Calu3 (cell line): ENCODE data around the gene CDHR5. TPM values are rescaled to one million over a fixed set of nuclear protein-coding genes. Genes with fewer than 3 reads are reported as not detected.
A peak's percentile ranks its signal among the peaks of the same experiment; 100 is the strongest.

Experiments
- BruUV-seq: library from RNA; stranded (reverse); fragments of 400-500 nt; replicated peaks from 2 replicates; lab custom pipeline; 2021; lab: Mats Ljungman, UMichigan
- CTCF ChIA-PET: fragments of 300-600 bp; sonication (Branson Sonifier 250); formaldehyde crosslinking; loops from one replicate; lab custom pipeline; 2022; ENCODE audit warnings: antibody characterized with exemption; lab: Charles Lee
- DNase-seq: peaks from one replicate; pipeline ENCODE4 v3.0.0; 2022
- H3K27ac Mint-ChIP-seq: one replicate; pipeline ENCODE4 v1.8.0; 2022; ENCODE audit warnings: mixed read lengths; ENCODE audit not compliant: unreplicated experiment
- H3K27me3 Mint-ChIP-seq: one replicate; pipeline ENCODE4 v1.8.0; 2022; ENCODE audit warnings: mixed read lengths; ENCODE audit not compliant: unreplicated experiment
- H3K36me3 Mint-ChIP-seq: one replicate; pipeline ENCODE4 v1.8.0; 2022; ENCODE audit warnings: mild to moderate bottlenecking, moderate library complexity, mixed read lengths; ENCODE audit not compliant: insufficient read depth, unreplicated experiment
- H3K4me1 Mint-ChIP-seq: one replicate; pipeline ENCODE4 v1.8.0; 2022; ENCODE audit warnings: mild to moderate bottlenecking, low read depth, mixed read lengths; ENCODE audit not compliant: unreplicated experiment
- H3K4me3 Mint-ChIP-seq: one replicate; pipeline ENCODE4 v1.8.0; 2022; ENCODE audit warnings: mild to moderate bottlenecking, low read depth, moderate library complexity, mixed read lengths; ENCODE audit not compliant: unreplicated experiment
- H3K9me3 Mint-ChIP-seq: one replicate; pipeline ENCODE4 v1.8.0; 2022; ENCODE audit warnings: low read depth, mixed read lengths; ENCODE audit not compliant: unreplicated experiment
- intact Hi-C: fragments of 100-400 bp; cut with micrococcal nuclease; formaldehyde crosslinking; loops from one replicate; pipeline ENCODE4 v1.10.0; 2022; ENCODE audit not compliant: unreplicated experiment
- total RNA-seq: library from RNA; stranded (reverse); gene quantifications from 2 replicates; pipeline ENCODE4 v1.2.3, GENCODE V29; 2022
- TF ChIP-seq, protein P1 (sequence below): fragments of 200-600 bp; IDR thresholded peaks from one replicate; pipeline ENCODE4 v1.8.0; 2022; ENCODE audit warnings: antibody characterized with exemption; ENCODE audit not compliant: unreplicated experiment

The CDHR5 gene
- total RNA-seq, 1 experiment from 2014 or later = 5.0 TPM

DNA sequence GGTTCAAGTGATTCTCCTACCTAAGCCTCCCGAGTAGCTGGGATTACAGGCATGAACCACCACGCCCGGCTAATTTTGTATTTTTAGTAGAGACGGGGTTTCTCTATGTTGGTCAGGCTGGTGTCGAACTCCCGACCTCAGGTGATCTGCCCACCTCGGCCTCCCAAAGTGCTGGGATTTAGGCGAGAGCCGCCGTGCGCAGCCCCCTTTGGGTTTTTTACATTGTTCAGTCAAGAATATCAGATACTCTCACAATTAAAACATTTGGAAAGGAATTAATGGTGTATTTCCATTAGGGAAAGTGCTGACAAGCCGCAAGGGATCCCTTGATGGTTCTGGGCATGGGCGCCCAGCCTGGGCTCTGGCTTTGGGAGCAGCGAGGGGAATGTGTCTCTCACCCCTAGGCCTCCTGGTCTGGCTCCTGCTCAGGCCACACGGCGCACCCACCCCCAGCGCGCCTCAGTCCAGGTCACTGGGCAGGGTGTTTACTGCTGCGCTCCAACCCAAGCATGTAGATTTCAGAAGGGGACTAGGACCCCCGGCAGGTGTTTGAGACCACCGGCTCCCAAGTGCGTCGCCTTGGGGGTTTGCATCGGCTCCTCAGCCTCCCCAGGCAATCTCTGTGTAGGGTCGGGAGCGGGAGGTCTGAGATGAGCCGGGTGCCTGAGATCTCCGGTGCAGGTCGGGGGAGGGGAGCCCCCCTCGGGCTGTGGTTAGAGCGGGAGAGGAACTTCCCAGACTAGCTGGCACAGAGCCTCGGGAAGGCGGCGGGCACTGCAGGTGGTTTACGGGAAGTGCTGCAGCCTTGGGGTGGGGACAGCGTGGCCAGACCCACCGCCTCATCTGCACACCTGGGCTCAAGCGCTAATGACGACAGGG lies 8.2 kb downstream of the CDHR5 start:
- CTCF ChIA-PET = no interaction called here
- intact Hi-C loops = no loop called here
- H3K36me3 Mint-ChIP-seq = peaks cover 79% of the 10 kb centered on the region

DNA sequence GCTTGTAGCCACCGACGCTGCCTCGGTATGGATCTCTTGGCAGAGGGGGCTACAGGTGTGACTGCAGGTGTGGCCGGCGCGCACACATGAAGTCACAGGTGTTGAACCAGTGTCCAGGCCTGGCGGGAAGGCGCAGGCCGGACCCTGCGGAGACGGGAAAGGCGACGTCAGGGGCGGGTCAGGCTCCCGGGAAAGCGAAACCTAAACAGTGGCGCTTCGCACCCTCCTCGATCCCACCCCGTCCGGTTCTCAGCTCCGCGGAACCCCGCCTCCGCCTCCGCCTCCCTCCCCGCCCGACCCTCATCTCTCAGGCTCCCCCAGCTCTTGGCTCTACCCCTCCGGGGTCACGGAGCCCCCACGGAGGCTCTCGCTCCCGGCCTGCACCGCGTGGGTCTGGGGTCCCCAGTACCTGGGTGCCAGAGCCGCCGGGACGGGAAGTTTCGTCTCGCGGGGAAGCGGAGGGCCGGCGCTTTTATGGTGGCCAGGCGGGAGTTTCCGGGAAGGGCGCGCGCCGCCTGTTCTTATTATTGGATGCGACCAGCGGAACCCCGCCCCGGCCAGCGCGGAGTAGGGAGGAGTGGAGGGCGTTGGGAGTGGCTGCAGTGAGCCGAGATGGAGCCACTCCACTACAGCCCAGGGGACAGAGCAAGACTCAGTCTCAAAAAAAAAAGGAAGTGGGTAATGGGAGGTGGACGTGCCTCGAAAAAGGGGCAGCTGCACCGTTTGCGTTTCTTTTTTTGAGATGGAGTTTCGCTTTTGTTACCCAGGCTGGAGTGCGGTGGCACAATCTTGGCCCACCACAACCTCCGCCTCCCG lies 9.0 kb downstream of the CDHR5 start, which contains the start of gene IRF7:
Gene IRF7, minus strand, starts transcription at position 447 of the 816 bp plus-strand sequence. CDS start 586 bp downstream, outside the sequence.
- Mint-ChIP-seq H3K4me3 (peak within 1 kb of the TSS; percentile 85), H3K27me3 (no peaks in the 10 kb centered on the region), H3K9me3 (no peaks in the 10 kb centered on the region), H3K4me1 (no peaks in the 10 kb centered on the region), H3K27ac (peak within 1 kb of the TSS; percentile 74), H3K36me3 (peaks cover 87% of the 10 kb centered on the region)
- TF ChIP-seq, protein P1, sequence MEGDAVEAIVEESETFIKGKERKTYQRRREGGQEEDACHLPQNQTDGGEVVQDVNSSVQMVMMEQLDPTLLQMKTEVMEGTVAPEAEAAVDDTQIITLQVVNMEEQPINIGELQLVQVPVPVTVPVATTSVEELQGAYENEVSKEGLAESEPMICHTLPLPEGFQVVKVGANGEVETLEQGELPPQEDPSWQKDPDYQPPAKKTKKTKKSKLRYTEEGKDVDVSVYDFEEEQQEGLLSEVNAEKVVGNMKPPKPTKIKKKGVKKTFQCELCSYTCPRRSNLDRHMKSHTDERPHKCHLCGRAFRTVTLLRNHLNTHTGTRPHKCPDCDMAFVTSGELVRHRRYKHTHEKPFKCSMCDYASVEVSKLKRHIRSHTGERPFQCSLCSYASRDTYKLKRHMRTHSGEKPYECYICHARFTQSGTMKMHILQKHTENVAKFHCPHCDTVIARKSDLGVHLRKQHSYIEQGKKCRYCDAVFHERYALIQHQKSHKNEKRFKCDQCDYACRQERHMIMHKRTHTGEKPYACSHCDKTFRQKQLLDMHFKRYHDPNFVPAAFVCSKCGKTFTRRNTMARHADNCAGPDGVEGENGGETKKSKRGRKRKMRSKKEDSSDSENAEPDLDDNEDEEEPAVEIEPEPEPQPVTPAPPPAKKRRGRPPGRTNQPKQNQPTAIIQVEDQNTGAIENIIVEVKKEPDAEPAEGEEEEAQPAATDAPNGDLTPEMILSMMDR = no peak
- peak; percentile 95 for DNase-seq
- CTCF ChIA-PET = interaction anchor here (0.9 to 1.0 kb wide), 2 partner anchors 11 to 40 kb away, joined by 3 to 4 read pairs; no protein-coding TSS in a partner anchor
- intact Hi-C loops = no loop called here
- BruUV-seq = no TSS peak

More for the DNA sequence above, 8.2 kb downstream of the CDHR5 start:
- H3K9me3 Mint-ChIP-seq = no peaks in the 10 kb centered on the region
- peak overlapping the region; percentile 85 for H3K4me3 Mint-ChIP-seq
- BruUV-seq = TSS peak; percentile 88
- H3K27me3 Mint-ChIP-seq = no peaks in the 10 kb centered on the region
- no peak for DNase-seq
- TF ChIP-seq, protein P1 = no peak
- H3K4me1 Mint-ChIP-seq = no peaks in the 10 kb centered on the region
- H3K27ac Mint-ChIP-seq = peak overlapping the region; percentile 74

DNA sequence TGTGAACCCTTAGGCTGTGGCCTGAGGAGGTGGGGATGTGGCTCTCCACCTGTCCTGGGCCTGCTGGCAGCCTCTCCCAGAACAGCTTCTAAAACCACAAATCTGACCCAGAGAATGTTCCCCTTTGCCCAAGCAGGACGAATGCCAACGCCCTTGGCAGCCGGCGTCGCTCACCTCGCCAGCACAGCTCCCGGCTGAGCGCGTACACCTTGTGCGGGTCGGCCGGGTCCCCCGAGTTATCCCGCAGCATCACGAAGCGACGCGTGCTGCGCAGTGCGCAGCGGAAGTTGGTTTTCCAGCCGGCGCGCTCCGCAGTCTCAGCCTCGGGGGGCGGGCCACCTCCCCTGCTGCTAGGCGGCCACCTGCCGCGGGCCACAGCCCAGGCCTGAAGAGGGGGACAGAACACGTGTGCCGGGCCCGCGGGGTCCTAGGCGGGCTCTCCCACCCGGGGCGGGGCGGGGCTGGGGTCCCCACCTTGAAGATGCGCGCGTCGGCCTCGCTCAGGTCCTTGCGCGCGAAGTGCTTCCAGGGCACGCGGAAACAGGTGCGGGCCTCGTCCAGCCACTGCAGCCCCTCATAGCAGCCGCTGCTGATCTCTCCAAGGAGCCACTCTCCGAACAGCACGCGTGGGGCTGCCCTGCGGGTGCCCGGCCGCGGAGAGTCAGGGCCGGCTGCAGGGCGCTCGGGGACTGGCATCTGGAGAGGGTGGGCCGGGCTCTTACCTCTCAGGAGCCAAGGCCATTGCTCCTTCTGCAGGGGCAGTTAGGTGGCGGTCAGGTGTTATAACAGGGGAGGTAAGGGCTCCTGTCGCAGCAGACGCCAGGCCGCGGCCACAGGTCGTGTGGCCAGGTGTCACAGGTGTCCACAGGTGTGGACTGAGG lies 9.9 kb downstream of the CDHR5 start:
- CTCF ChIA-PET = interaction anchor here (0.6 to 1.0 kb wide), 3 partner anchors 10 to 39 kb away, joined by 3 to 4 read pairs (median 4); no protein-coding TSS in a partner anchor
- TF ChIP-seq, protein P1 = no peak
- Mint-ChIP-seq H3K4me3 (peak overlapping the region; percentile 85), H3K9me3 (no peaks in the 10 kb centered on the region), H3K4me1 (no peaks in the 10 kb centered on the region), H3K27ac (peak overlapping the region; percentile 74), H3K27me3 (no peaks in the 10 kb centered on the region), H3K36me3 (peaks cover 88% of the 10 kb centered on the region)
- BruUV-seq = TSS peak; percentile 66
- intact Hi-C loops = no loop called here
- DNase-seq = no peak
